ENCODE data around the gene PRSS50.

The PRSS50 gene

GRCh38 chr3:46692566-46692990 is 25.1 kb downstream of the PRSS50 start:
- DNase-seq (ENCODE audit: low spot score) = peak; percentile 70

DNA sequence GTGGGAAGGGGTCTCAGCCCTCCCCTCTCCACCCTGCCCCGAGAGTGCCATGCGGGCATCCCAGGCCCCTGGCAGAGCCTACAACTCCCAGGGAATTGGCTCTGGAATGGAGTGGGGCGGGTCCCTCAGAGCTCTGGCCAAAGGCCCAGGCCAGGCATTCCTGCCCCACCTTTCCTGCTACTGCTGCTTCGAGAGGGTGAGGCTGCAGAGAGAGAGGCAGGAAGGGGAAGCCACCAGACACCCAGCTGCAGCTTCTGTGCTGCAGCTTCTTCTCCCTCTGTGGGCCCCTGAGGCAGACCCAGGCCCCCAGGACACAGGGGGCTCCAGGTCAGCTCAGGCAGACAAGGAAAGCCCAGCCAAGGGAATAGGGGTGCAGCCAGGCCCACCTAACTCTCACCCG is 26.9 kb downstream of the PRSS50 start:
- DNase-seq (ENCODE audit: low spot score) = no peak

- no peak for DNase-seq (ENCODE audit: low spot score)
Observed at GRCh38 chr3:46685446-46685845, 32.2 kb downstream of the PRSS50 start.

- DNase-seq (ENCODE audit: low spot score) = no peak
Observed at GRCh38 chr3:46684891-46685290, 32.8 kb downstream of the PRSS50 start.

DNA sequence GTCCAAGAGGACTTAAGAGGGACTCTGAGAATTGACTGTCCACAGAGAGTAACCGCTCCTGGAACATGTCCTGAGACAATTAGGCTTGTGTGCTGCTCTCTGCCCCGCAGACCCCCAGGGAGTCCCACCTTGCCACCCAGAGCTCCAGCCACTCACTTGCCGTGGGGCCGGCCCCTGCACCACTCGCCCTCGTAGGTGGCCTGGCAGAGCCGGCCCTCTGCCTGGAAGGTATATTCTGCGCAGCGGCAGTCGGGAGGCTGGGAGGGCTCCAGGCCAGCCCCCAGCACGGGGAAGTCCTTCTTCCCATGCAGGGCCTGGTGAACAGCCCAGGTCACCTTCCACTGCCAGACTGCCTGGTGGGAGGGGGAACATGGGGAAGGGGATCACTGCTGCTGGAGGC is 34.7 kb downstream of the PRSS50 start:
- no peak for DNase-seq (ENCODE audit: low spot score)

- DNase-seq (ENCODE audit: low spot score) = no peak
Observed at GRCh38 chr3:46681856-46682540, 35.7 kb downstream of the PRSS50 start.

DNA sequence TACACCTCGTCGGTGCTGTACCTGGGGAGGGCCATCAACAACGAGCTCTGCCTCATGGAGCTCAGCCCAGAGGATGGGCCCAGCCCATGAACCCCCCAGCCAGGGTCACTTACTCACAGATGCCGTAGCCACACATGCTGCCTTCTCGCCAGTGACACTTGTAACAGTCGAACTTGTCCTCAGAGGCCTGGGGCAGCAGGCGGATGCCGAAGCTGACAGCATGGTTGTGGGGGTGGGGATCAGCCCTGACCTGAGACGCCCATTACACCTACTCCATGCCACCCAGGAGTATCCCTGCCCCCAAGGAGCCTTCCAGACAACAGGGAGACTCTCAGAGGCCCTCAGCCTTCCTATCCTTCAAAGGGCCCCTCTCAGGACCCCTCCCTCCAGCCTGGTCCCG is 36.3 kb downstream of the PRSS50 start:
- no peak for DNase-seq (ENCODE audit: low spot score)

DNA sequence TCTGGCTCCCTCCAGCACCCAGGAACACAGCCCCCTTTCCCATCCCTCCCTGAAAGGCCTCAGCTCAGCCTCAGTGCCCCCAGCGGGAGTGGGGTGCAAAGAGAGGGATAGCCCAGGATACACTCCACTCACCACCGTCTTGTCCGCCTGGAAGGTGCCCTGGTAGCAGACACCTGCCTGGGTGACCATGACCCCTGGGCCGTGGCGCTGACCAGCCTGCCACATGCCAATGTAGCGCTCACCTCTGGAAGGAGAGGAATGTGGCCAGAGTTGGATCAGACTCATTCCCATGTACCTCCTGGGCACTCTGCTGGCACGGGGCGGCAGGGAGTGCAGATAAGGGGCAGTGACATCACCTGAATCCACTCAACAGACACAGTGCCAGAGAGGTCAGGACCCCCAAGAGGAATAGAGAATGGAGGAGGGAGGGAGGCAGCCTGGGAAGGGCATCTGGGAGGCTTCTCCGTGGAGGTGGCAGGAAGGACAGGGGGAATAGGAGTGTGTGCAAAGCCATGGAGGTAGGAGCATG is 37.3 kb downstream of the PRSS50 start:
- no peak for DNase-seq (ENCODE audit: low spot score)

- DNase-seq (ENCODE audit: low spot score) = no peak
Observed at GRCh38 chr3:46679681-46680080, 38.0 kb downstream of the PRSS50 start.

GRCh38 chr3:46678280-46678679 is 39.4 kb downstream of the PRSS50 start:
- DNase-seq (ENCODE audit: low spot score) = no peak

DNA sequence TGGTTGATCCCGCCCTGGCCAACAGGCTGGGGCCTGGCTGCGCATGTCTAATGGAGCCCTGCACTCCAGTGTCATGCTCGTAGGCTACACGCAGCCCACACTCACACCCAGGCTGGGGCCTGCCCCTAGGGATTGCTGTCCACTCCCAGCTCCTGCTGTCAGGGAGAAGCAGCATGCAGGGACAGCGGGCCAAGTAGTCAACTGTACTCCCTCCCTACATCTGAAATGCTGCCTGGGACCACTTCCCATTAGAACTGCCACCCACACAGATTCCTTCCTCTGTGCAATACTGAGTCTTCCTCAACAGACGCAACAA is 40.3 kb downstream of the PRSS50 start:
- no peak for DNase-seq (ENCODE audit: low spot score)

GRCh38 chr3:46676601-46677410 is 40.9 kb downstream of the PRSS50 start:
- DNase-seq (ENCODE audit: low spot score) = no peak

GRCh38 chr3:46675843-46676567 is 41.7 kb downstream of the PRSS50 start:
- DNase-seq (ENCODE audit: low spot score) = no peak

DNA sequence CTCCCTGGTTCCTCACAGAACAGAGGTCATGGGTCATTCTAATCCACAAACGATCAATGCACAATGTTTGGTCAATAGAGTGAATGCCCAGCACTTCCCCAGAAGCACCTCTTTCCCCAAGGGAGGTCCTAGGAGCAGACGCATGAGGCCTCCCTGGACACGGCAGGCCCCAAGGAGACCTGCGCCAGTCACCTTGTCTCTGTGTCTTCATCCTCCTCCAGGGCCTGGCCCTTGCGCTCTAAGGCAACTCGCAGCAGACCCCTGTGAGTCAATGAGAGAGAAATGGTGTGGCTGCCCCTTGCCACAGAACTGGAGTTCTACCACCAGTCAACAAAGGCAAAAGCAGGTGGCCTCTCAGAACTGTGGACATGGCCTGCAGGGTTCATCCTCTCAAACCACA is 42.2 kb downstream of the PRSS50 start:
- DNase-seq (ENCODE audit: low spot score) = no peak

DNA sequence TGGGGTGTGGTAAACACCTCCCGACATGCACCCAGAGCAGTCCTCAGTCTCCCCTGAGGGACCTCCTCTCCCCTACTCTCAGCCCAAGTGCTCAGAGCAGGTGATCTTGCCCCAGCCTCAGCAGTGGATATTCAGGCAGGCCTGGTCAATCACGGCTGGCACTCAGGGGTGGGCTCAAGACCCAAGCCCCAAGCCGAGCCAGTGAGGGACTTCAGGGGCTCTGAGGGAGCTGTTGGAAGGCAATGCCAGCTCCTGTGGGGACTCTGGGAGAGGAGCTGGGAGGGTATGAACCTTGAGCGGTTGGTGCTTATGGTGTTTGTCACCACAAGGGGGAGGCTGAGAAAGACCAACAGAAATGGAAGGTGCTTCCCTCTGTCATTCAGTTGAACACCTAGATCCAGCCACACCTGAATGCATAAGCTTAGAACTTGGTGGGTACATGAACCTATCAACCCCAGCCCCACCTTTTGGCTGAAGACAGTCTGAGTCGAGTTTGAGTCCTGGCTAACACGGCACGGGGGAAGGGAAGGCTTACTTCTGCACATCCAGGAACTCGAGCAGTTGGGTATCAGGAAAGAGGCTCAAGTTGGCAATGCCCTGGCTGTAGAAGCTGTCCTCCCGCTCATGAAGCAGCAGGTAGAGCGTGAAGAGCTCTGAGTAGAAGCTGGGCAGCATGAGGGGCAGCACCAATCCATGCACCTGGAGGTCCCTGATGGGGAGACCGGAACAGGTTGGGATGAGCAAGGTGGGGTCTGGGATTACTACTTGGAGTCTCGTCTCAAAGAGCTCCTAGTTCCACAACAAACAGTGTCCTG is 43.4 kb downstream of the PRSS50 start:
- no peak for DNase-seq (ENCODE audit: low spot score)

GRCh38 chr3:46673151-46674030 is 44.3 kb downstream of the PRSS50 start:
- DNase-seq (ENCODE audit: low spot score) = no peak

DNA sequence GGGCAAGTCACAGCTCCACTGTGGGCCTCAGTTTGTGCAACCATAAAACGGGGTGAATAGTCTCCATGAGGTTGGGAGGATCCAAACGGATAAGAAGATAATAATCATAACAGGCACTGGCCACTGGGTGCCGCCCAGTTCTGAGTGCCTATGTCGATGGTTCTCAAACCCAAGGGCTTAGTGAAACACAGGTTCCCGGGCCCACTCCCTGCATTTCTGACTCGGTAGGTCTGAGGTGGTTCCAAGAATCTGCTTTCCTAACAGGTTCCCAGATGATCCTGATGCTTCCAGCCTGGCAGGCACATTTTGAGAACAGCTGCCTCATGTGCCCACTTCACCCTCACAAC is 45.3 kb downstream of the PRSS50 start:
- no peak for DNase-seq (ENCODE audit: low spot score)

DNA sequence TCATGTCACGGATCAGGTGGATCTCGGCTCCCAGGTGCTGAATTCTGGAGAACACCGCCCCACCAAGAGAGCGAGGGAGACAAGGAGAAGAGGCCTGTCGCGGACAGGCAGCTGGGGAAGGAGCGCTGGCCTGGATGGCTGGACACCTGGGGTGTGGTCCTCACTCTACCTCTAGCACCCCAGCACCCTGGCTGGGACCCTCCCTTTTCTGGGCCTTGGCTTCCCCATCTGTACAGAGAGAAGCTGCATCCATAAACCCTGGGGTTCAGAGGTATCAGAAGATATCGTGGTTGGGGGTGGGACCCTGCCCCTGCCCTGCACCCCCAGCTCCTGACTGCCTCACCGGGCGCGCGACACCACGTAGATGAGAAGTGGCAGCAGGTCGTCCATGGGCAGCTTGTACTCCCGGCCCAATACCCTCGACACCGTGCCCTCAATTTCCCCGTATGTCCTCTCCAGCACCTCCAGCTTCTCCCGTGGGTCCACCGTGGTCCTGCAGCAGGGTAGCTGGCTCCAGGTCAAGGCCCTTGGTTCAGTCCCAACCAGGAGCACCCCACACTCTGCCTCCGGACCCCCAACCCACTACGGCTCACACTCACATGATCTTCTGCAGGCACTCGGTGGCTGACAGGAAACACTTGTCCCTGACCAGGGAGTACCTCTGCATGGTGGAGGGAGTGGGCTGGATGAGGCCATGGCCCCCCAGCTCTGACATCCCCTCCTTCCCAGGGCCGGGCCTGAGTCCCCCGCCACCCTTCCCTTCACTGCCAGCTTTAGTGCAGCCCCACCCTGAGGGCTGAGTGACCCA is 45.9 kb downstream of the PRSS50 start:
- no peak for DNase-seq (ENCODE audit: low spot score)

DNA sequence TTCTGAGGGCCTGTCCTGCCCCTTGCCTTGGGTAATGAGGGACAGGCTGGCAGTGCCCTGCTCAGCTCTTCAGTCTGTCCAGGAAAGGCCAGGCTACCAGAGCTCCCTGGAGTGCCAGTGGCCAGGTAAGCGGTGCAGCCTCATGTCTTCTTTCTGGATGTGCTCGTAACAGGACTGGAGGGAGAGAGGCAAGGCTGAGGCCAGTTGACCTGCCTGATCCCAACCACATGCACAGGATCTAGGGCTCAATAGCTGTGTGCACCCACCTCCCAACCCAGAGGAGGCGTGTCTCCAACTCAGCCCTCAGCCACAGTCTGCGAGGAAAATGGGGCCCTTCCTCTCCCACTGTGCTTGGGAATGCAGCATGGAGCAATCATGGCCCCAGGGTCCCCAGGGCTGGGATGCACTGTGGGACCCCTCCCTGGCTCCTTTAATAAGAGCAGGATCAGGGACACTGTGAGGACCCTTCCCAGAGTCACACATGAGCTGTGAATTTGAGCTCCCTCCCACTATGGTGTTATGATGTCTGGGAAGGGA is 46.7 kb downstream of the PRSS50 start:
- no peak for DNase-seq (ENCODE audit: low spot score)
